ENCODE results near the gene RPA3.
A peak's percentile ranks its signal among the peaks of the same experiment; 100 is the strongest.

RPA3 gene

DNA sequence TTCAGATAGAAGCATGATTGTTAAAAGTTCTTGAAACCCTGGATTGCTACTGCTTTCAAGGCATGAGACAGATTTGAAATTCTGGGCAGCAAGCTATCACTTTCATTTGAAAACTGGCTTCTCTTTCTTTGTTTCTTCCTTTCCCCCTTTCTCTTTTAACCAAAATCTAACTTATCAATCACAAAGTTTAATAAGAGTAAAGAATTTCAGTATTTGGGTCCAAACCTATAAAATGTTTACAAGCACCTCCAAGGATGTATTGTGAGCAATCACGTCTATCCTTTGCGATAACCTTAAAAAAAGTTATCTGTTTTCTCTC is 21.6 kb upstream of the RPA3 start:
- H3K27ac Mint-ChIP-seq = no peak overlapping the region
- no peaks in the 10 kb centered on the region for H3K9me3 Mint-ChIP-seq
- H3K4me1 Mint-ChIP-seq (ENCODE audit: low read depth) = peaks cover 21% of the 10 kb centered on the region
- no peak overlapping the region for H3K4me3 Mint-ChIP-seq
- no peaks in the 10 kb centered on the region for H3K27me3 Mint-ChIP-seq
- peaks cover 5% of the 10 kb centered on the region for H3K36me3 Mint-ChIP-seq (ENCODE audit: low read depth)

DNA sequence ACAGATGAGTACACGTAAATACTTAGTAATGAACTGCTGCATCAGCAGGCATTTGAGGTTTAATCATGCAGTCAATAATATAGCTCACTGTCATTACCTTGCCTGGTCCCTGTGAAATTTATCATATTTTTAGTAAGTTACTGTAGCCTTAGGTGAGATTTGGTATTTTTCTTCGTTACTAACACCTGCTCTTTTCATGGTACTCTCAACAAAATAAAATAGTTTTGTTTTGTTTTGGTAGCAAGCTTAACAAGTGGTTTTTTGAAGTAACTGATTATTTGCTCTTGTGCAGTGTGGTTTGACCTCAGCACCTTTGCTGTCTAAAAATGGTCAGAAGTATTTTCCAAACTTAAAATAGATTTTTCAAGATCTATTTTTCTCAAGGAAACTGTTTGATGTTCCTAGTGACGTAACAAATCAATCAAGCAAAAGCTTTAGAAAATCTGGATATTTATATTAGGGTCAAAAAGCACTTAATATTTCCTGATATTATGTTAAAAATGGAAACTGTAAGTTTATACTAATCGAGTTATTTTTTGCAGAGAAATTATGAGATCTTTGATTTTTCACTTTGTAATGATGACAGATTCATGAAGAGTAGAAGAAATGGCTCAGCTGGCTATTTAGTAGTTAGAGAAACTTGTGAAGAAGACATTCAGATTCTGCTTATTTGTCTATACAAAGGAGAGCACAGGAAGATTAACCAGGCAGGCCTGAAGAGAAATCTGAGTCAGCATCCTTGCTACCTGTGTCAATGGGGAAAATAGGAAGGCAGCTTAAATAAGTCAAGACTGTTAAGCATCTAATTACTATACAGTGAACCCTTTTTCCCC is 21.0 kb upstream of the RPA3 start:
- H3K4me1 Mint-ChIP-seq (ENCODE audit: low read depth) = peaks cover 24% of the 10 kb centered on the region
- H3K9me3 Mint-ChIP-seq = no peaks in the 10 kb centered on the region
- no peak overlapping the region for H3K27ac Mint-ChIP-seq
- no peaks in the 10 kb centered on the region for H3K27me3 Mint-ChIP-seq
- peaks cover 5% of the 10 kb centered on the region for H3K36me3 Mint-ChIP-seq (ENCODE audit: low read depth)
- no peak overlapping the region for H3K4me3 Mint-ChIP-seq

DNA sequence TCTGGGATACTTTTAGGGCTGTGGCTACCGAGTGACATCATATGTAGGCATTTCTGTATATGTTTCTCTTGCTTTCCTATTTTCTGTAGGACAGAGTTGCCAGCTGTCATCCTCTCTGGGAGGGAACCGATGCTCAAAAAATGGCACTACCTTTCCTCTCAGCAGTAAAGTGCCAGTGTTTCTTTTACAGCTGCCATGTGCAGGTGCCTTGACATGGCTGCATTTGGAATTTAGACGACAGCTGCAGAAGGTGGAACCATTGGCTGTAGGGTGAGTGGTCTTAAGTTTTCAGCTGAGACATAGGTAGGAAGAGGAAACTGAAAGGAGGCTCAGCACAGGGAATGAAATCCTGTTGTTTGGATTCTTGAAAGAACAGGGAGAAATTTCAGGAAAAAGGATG is 20.2 kb upstream of the RPA3 start:
- Mint-ChIP-seq H3K9me3 (no peaks in the 10 kb centered on the region), H3K4me3 (no peak overlapping the region), H3K27ac (no peak overlapping the region)

DNA sequence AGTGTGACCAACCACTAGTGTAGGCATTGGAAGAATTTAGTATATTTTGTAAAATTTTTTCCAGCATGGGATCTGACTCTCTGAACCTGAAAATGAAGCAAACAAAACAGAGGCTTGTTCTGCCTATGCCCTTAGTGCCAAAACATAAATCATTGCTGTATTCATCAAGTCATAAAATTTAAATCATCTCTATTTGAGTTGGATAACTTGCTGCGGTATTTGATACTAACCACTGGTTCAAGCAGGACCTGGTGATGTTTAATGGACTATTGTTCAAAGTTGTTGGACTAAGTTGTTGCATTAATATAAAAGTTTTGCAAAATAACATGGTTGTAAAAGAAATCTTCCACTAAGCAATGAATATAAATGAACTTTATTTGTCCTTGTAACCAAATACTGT is 19.8 kb upstream of the RPA3 start:
- H3K4me1 Mint-ChIP-seq (ENCODE audit: low read depth) = peaks cover 29% of the 10 kb centered on the region
- peaks cover 5% of the 10 kb centered on the region for H3K36me3 Mint-ChIP-seq (ENCODE audit: low read depth)
- H3K4me3 Mint-ChIP-seq = no peak overlapping the region
- no peaks in the 10 kb centered on the region for H3K9me3 Mint-ChIP-seq
- no peaks in the 10 kb centered on the region for H3K27me3 Mint-ChIP-seq
- H3K27ac Mint-ChIP-seq = no peak overlapping the region

More for the DNA sequence above, 20.2 kb upstream of the RPA3 start:
- Mint-ChIP-seq H3K36me3 (ENCODE audit: low read depth) (peaks cover 5% of the 10 kb centered on the region), H3K4me1 (ENCODE audit: low read depth) (peaks cover 27% of the 10 kb centered on the region), H3K27me3 (no peaks in the 10 kb centered on the region)

DNA sequence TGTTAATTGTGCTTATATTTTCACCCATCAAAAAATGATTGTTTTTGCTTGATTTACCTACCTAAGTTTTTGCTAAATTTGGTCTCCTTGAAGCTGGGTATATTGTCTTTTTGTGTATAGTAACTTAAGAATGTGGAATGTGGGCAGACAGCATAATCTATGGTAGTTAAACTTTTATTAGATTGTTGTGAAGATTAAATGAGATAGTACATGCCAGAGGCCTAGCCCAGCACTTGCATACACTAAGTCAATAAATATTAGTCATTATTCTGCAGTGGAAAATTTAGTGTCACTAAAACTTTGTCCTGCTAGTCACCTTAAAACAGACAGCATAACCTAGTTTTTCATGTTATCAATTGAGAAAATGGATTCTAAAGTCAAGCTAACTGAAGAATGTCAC is 19.3 kb upstream of the RPA3 start:
- H3K4me3 Mint-ChIP-seq = no peak overlapping the region
- peaks cover 5% of the 10 kb centered on the region for H3K36me3 Mint-ChIP-seq (ENCODE audit: low read depth)
- H3K4me1 Mint-ChIP-seq (ENCODE audit: low read depth) = peaks cover 33% of the 10 kb centered on the region

DNA sequence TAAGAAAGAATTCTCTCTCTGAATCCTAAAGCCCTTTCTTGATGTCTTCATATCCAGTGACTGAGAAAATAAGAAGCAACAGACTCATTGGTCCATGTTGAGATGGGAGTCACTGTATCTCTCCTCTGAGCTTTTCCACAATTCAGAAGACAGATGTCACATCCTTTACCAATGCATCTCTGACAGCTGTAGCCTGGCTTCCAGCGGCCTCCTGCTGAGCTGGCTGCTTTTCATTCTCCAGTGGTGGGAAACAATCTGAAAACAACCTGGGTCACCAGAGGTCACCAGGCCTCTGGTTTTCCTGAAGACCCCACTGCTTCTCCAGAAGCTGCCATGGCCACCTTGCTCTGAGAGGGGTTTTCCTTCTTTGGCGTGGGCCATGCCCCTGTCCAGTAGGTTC is 18.3 kb upstream of the RPA3 start:
- Mint-ChIP-seq H3K4me3 (no peak overlapping the region), H3K27ac (no peak overlapping the region), H3K4me1 (ENCODE audit: low read depth) (peaks cover 33% of the 10 kb centered on the region), H3K36me3 (ENCODE audit: low read depth) (peaks cover 5% of the 10 kb centered on the region), H3K27me3 (no peaks in the 10 kb centered on the region), H3K9me3 (no peaks in the 10 kb centered on the region)

More for the DNA sequence above, 19.3 kb upstream of the RPA3 start:
- no peak overlapping the region for H3K27ac Mint-ChIP-seq
- no peaks in the 10 kb centered on the region for H3K27me3 Mint-ChIP-seq
- no peaks in the 10 kb centered on the region for H3K9me3 Mint-ChIP-seq

DNA sequence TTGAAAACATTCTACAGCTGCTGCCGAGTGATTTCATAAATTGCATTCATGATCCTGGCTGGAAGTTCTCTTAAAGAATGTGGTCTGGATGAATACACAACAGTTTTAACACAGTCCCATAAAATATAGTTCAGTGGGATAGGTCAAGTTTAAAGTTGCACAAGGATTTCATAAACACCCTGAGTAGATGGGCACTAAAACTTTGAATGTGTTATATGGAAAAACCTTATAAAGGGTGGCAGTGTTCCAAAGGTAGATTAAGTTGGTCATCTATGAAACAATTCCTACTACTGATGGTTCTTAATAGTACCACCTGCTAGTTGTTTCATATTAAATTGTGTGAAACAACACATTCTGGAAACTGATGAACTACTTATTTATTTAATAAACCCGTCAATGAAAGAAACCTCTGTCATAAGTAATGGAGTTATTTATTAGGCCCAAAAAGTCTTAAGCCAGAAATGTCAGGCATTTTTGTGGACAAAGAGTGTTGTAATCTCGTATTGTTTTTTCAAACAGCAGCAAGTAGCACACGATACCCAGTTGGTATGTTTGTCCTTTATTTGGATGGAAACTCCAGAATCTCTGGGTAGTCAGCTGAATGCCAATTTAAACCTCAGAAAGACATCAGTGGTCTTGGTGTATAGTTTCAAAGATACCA is 14.3 kb upstream of the RPA3 start:
- Mint-ChIP-seq H3K36me3 (ENCODE audit: low read depth) (peaks cover 5% of the 10 kb centered on the region), H3K27me3 (no peaks in the 10 kb centered on the region), H3K9me3 (no peaks in the 10 kb centered on the region), H3K4me1 (ENCODE audit: low read depth) (peaks cover 15% of the 10 kb centered on the region), H3K27ac (no peak overlapping the region), H3K4me3 (no peak overlapping the region)

DNA sequence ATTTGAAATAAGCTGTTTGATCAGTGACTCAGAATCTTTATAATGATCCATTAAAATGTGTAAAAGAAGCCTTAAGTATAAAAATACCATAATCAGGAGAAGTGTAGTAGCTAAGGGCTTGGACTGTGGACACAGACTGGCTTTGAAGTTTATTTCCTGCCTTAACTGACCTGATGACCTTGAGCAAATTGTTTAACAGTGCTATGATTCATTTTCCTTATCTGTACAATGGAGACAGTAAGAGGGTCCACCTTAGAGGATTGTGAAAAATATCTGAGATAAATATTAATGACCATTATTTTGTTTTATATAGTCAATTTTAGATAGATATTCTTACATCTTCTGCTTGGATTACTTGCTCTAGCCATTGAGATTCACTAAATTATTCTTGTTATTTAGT is 13.3 kb upstream of the RPA3 start:
- Mint-ChIP-seq H3K4me1 (ENCODE audit: low read depth) (peaks cover 12% of the 10 kb centered on the region), H3K4me3 (no peak overlapping the region), H3K27ac (no peak overlapping the region), H3K27me3 (no peaks in the 10 kb centered on the region), H3K36me3 (ENCODE audit: low read depth) (peaks cover 5% of the 10 kb centered on the region), H3K9me3 (no peaks in the 10 kb centered on the region)

DNA sequence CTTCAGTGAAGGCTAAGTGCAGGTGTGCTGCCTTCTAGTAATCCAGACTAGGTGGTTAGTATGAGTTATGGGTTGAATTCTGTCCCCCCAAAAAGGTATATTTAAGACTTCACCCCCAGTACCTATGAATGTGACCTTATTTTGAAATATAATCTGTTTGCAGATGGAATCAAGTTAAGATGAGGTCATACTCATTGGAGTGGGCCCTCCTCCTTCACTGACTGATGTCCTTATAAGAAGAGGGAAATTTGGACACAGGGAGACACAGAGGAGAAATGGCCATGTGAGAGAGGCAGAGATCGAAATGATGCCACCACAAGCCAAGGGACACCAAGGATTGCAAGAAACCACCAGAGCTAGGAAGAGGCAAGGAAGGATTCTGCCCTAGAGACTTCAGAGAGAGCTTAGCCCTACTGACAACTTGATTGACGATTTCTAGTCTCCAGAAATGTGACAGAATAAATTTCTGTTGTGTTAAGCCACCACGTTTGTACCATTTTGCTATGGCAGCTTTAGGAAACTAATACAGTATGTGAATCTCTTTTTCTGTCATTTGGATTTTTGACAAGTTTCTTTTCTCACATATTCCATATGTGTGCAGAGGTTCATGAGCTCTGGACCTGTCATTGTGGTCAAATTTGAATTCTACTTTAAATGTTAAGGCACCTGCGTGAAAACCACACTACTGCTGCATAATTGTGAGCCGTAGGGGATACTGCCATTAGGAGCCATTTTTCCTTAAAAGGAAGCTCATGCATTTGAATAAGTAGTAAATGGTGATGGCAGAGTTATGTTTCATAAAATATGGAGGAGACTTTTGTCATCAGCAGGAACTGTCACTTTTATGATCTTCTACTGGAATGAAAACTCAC is 2.6 kb upstream of the RPA3 start:
- H3K9me3 Mint-ChIP-seq = no peaks in the 10 kb centered on the region
- no peaks in the 10 kb centered on the region for H3K27me3 Mint-ChIP-seq

DNA sequence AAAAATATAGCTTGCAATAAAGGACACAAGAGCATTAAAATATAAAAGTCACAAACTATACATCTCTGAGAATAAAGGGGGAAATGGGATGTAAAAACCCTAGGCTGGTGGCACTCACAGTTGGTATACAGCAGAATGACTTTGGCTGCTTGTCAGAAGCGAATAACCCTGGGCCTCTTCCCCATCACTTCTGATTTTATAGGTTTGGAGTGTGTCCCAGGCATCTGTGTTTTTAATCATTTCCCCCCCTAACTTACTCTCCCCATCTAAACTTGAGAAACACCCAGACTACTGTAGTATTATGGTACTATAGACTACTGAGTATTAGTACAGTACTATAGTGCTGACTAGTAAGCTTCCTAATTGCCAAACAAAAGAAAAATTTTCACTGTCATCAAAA is 1.8 kb upstream of the RPA3 start:
- no peak overlapping the region for H3K4me3 Mint-ChIP-seq
- peaks cover 19% of the 10 kb centered on the region for H3K36me3 Mint-ChIP-seq (ENCODE audit: low read depth)
- H3K4me1 Mint-ChIP-seq (ENCODE audit: low read depth) = peaks cover 35% of the 10 kb centered on the region
- no peaks in the 10 kb centered on the region for H3K27me3 Mint-ChIP-seq
- no peaks in the 10 kb centered on the region for H3K9me3 Mint-ChIP-seq
- H3K27ac Mint-ChIP-seq = peak overlapping the region; percentile 52

More for the DNA sequence above, 2.6 kb upstream of the RPA3 start:
- Mint-ChIP-seq H3K4me3 (no peak overlapping the region), H3K4me1 (ENCODE audit: low read depth) (peaks cover 35% of the 10 kb centered on the region), H3K36me3 (ENCODE audit: low read depth) (peaks cover 20% of the 10 kb centered on the region), H3K27ac (peak overlapping the region; percentile 75)

DNA sequence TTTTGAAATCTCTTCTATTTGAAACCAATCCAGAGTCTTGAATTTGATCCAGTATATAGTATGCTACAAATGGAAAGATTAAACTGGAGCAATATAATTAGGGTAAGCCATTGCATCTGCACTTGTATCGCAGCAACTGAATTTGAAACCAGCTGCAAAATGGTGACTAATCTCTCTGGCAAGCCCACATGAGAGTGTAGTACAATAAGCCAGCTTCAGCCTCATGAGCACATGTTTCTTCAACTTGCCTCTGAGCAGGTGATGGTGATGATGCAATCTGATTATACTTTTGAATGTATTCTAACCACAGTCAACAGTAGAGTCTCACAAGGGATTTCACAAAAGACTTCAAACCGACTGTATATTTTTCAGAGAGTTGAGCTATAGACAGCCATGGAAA is 829 bp upstream of the RPA3 start:
- Mint-ChIP-seq H3K4me1 (ENCODE audit: low read depth) (peaks cover 35% of the 10 kb centered on the region), H3K27ac (peak overlapping the region; percentile 89), H3K9me3 (no peaks in the 10 kb centered on the region), H3K4me3 (peak overlapping the region; percentile 68), H3K36me3 (ENCODE audit: low read depth) (peaks cover 18% of the 10 kb centered on the region), H3K27me3 (no peaks in the 10 kb centered on the region)

DNA sequence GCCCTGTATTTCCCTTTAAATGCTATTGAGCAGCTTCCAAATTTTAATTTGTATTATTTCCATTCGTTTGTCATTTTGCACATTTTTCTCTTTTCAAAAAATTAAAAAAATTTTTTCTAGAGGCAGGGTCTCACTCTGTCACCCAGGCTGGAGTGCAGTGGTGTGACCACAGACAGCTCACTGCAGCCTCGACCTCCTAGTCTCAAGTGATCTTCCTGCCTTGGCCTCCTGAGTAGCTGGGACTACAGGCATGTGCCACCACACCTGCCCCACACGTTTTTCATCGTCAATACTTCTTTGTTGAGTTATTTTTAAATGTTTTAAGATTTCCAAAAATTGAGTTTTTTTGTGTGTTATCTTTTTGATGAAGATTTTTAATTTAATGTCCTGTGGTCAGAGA is 4.7 kb downstream of the RPA3 start:
- Mint-ChIP-seq H3K4me3 (no peak overlapping the region), H3K36me3 (ENCODE audit: low read depth) (peaks cover 7% of the 10 kb centered on the region), H3K9me3 (no peaks in the 10 kb centered on the region), H3K27me3 (no peaks in the 10 kb centered on the region), H3K27ac (no peak overlapping the region), H3K4me1 (ENCODE audit: low read depth) (peaks cover 20% of the 10 kb centered on the region)

DNA sequence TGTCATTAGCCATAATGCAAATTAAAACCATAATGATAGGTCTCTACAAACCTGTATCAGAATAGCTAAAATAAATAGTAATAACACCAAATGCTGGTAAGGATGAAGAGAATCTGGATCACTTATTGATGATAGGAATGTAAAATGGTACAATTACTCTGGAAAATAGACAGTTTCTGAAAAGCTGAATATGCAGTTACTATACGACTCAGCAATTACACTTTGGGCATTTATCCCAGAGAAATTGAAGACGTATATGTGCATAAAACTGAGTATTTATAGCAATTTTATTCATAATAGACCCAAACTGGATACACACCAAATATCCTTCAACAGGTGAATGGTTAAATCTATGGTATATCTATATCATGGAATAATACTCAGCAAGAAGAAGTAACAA is 7.9 kb downstream of the RPA3 start:
- Mint-ChIP-seq H3K36me3 (ENCODE audit: low read depth) (peaks cover 3% of the 10 kb centered on the region), H3K27ac (no peak overlapping the region), H3K4me3 (no peak overlapping the region), H3K4me1 (ENCODE audit: low read depth) (peaks cover 28% of the 10 kb centered on the region), H3K9me3 (no peaks in the 10 kb centered on the region), H3K27me3 (no peaks in the 10 kb centered on the region)

DNA sequence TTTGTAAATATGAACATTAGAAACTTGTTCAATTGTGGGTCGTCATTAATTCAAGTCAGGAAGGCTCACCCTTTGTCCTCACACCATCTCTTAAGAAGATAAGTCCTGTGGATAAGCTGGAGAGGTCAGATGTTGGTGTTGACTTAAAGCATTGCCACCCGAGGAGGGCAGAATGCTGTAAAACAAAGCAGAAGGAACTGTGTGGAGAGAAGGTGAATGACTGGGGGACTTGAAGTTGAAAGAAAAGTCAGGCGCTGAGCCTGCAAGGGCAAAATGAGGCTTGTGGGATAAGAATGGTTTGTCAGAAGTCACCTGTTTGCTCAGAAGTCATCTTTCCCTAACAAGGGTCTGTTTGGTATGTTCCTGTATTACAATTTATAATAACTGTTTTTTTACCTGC is 9.1 kb downstream of the RPA3 start:
- H3K36me3 Mint-ChIP-seq (ENCODE audit: low read depth) = peaks cover 4% of the 10 kb centered on the region
- H3K4me1 Mint-ChIP-seq (ENCODE audit: low read depth) = peaks cover 33% of the 10 kb centered on the region
- H3K27ac Mint-ChIP-seq = no peak overlapping the region
- no peak overlapping the region for H3K4me3 Mint-ChIP-seq
- H3K9me3 Mint-ChIP-seq = no peaks in the 10 kb centered on the region
- no peaks in the 10 kb centered on the region for H3K27me3 Mint-ChIP-seq

DNA sequence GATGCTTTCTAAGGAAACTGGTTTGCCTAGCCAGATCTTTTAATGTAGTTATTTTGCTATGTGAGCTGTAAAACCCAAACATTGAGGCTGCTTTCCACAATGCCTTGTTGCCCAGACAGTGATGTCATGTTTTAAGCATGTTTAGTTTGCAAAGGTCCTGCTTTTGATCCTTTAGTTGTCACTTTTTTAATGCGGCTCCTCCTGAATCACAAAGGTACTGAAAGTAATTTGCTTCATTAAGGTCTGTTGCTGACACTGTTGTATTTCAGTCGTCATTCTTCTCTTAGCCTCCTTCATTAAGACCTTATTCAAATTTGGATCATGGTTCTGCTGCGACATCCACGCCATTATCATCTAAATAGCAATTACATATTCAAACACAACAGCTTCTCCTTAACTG is 10.6 kb downstream of the RPA3 start:
- Mint-ChIP-seq H3K36me3 (ENCODE audit: low read depth) (peaks cover 10% of the 10 kb centered on the region), H3K27me3 (no peaks in the 10 kb centered on the region), H3K4me3 (no peak overlapping the region), H3K9me3 (no peaks in the 10 kb centered on the region), H3K4me1 (ENCODE audit: low read depth) (peaks cover 27% of the 10 kb centered on the region), H3K27ac (no peak overlapping the region)

Measured in stimulated activated naive CD8-positive, alpha-beta T cell treated with anti-CD3 and anti-CD28 coated beads, Interleukin-15, Interleukin-2, amounts not matched to agents 100 ng/mL and 50 ng/mL, for 24 hours (primary cell).